Aorta (tissue), 5 donors: ENCODE measurements around the gene ULBP1. TPM values are rescaled to one million over a fixed set of nuclear protein-coding genes. Genes with fewer than 3 reads are reported as not detected.
"Not testable (repeated sequence)": the region's sequence is repeated elsewhere in the genome, so short reads cannot be mapped to it uniquely, and the experiment has no call there.

Experiments used
- ATAC-seq: fragments of 200-7000 bp; cut with Tn5 transposase; one replicate; pipeline ENCODE4 v1.9.1; 2022; ENCODE audit warnings: moderate library complexity; ENCODE audit not compliant: low FRiP score
- DNase-seq, 2 donors: peaks; one replicate each; pipeline ENCODE4 v3.0.0-alpha.2; 2020
- H3K27ac ChIP-seq, 2 donors: one replicate each; pipeline ENCODE4 v1.5.1; 2013; ENCODE audit warnings: low read length in 2 of 2, mild to moderate bottlenecking in 2 of 2, moderate library complexity in 2 of 2, control low read depth in 1 of 2, inconsistent platforms in 1 of 2, low read depth in 1 of 2
- H3K27me3 ChIP-seq, 2 donors: one replicate each; pipeline ENCODE4 v1.6.1; 2013; ENCODE audit warnings: control low read depth in 1 of 2, low read length in 1 of 2, mild to moderate bottlenecking in 1 of 2, moderate library complexity in 1 of 2; ENCODE audit not compliant: insufficient read depth in 2 of 2, control insufficient read depth in 1 of 2
- H3K36me3 ChIP-seq, 2 donors: one replicate each; pipeline ENCODE4 v1.6.1; 2013; ENCODE audit warnings: control low read depth in 1 of 2, low read length in 1 of 2, mild to moderate bottlenecking in 1 of 2; ENCODE audit not compliant: insufficient read depth in 2 of 2, control insufficient read depth in 1 of 2
- H3K4me1 ChIP-seq, 2 donors: one replicate each; pipeline ENCODE4 v1.6.1; 2013; ENCODE audit warnings: low read length in 2 of 2, control low read depth in 1 of 2, mild to moderate bottlenecking in 1 of 2, moderate library complexity in 1 of 2; ENCODE audit not compliant: insufficient read depth in 2 of 2, control insufficient read depth in 1 of 2
- H3K4me3 ChIP-seq, 2 donors: one replicate each; pipeline ENCODE4 v1.5.1; 2013; ENCODE audit warnings: low read length in 2 of 2, control low read depth in 1 of 2, mild to moderate bottlenecking in 1 of 2
- H3K9me3 ChIP-seq: one replicate; pipeline ENCODE4 v1.6.1; 2013; ENCODE audit warnings: mild to moderate bottlenecking, low read length; ENCODE audit not compliant: control insufficient read depth
- WGBS, 2 donors: extraction: QIAGEN DNeasy Blood & Tissue Kit; methylation state at CpG; one replicate each; pipeline ENCODE4 v1.1.7; 2013; 5-methylcytosine and 5-hydroxymethylcytosine counted together
- intact Hi-C, 2 donors: fragments of 100-400 bp; cut with DNase I; formaldehyde crosslinking; loops; one replicate each; pipeline versions ENCODE4 v1.14.2 to v1.15.0; 2022
- polyA plus RNA-seq, 2 donors: library from polyadenylated mRNA; stranded (reverse); fragments of 200-250 nt; gene quantifications; one replicate each; pipeline ENCODE4 v1.2.3, GENCODE V29; 2013
- total RNA-seq, 2 donors: library from RNA; stranded (reverse); fragmentation: NEBNext Ultra II Directional; extraction: Animal tissue kit (Norgen Biotek cat#: 25700); gene quantifications; one replicate each; pipeline ENCODE4 v1.2.1, GENCODE V29; 2021
- donor health status: healthy with polysubstance abuse.
- donor health status: Bipolar disorder and iron deficiency.
- donor health status: DM: no; HTN: no; CAD: no.
- donor health status: DM: no; HTN: no; CAD: no.
- donor health status: DM: yes; HTN: yes; CAD: no.

The ULBP1 gene
- total and polyA plus RNA-seq, 4 donors, result 0.13 to 0.38 TPM; not detected in 2

GRCh38 chr6:149922091-149922490 is 41.7 kb upstream of the ULBP1 start:
- not testable (repeated sequence) for H3K9me3 ChIP-seq, H3K27me3 ChIP-seq, H3K36me3 ChIP-seq, ATAC-seq, H3K27ac ChIP-seq, H3K4me1 ChIP-seq, H3K4me3 ChIP-seq
- peak; percentile 41 to 46 for DNase-seq
- 77 to 79% methylated on average over 5 of the region's 5 CpGs for WGBS, 2 donors
- intact Hi-C loops, result loop anchor here in 1 of 2 donors (10.0 kb wide), 1 partner anchor 357 kb away; the partner anchor contains the start of gene GINM1

DNA sequence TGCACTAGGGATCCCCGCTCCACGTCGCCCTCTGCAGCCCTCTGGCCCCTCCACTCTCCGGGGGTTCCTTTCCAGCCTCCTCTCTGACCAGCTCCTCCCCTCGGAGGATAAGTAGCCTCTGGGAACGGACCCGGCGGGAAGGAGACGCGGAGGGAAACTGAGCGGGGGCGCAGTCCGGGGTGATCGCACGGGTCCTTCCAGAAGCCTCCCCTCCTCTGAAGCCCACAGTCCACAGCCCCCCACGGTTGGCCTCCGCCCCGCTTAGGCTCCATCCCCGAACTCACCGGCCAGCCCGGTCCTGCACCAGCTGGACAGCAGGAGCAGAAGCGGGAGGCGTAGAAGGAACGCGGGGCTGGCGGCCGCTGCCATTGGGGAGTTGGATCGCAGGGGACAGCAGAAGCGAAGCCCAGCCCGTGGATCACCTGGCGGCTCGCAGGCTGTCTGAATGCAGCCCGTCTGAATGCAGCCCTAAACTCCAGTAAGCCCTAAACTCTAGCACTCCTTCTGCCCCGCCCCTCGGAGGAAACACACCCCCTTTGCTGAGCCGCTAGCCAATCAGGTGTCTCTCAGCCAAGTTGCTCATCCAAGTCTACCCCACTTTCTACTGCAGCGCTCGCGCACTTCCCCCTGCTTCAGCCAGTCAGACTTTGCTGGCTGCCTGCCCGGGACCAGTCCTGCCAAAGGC is 41.0 kb upstream of the ULBP1 start, which contains the start of gene RAET1G:
Gene RAET1G, minus strand, starts transcription at position 480 of the 685 bp plus-strand sequence. Its CDS starts 111 bp downstream, at position 369.
- intact Hi-C loops, result loop anchor here in 1 of 2 donors (10.0 kb wide), 1 partner anchor 358 kb away; the partner anchor contains the start of gene GINM1
- H3K36me3 ChIP-seq, result no peaks in the 10 kb centered on the region
- H3K27me3 ChIP-seq, result no peaks in the 10 kb centered on the region
- WGBS, 2 donors, result 1% methylated on average over 35 to 40 of the region's 40 CpGs
- no peaks in the 10 kb centered on the region for H3K9me3 ChIP-seq
- peak within 1 kb of the TSS; percentile 6 to 47 for H3K4me3 ChIP-seq
- H3K27ac ChIP-seq, result no peak within 1 kb of the TSS
- ATAC-seq, result peak; percentile 89
- no peaks in the 10 kb centered on the region for H3K4me1 ChIP-seq
- DNase-seq, result peak; percentile 95 to 96

GRCh38 chr6:149923327-149923986 is 40.3 kb upstream of the ULBP1 start:
- intact Hi-C loops, result loop anchor here in 1 of 2 donors (10.0 kb wide), 1 partner anchor 359 kb away; the partner anchor contains the start of gene GINM1
- Histone ChIP-seq H3K9me3 (no peaks in the 10 kb centered on the region), H3K36me3 (no peaks in the 10 kb centered on the region), H3K27ac (no peak overlapping the region), H3K4me1 (no peaks in the 10 kb centered on the region), H3K4me3 (peak overlapping the region; percentile 6 to 47), H3K27me3 (no peaks in the 10 kb centered on the region)
- WGBS, 2 donors, result 25 to 29% methylated on average over 33 of the region's 33 CpGs
- peak; percentile 27 to 55 for DNase-seq
- ATAC-seq, result no peak

DNA sequence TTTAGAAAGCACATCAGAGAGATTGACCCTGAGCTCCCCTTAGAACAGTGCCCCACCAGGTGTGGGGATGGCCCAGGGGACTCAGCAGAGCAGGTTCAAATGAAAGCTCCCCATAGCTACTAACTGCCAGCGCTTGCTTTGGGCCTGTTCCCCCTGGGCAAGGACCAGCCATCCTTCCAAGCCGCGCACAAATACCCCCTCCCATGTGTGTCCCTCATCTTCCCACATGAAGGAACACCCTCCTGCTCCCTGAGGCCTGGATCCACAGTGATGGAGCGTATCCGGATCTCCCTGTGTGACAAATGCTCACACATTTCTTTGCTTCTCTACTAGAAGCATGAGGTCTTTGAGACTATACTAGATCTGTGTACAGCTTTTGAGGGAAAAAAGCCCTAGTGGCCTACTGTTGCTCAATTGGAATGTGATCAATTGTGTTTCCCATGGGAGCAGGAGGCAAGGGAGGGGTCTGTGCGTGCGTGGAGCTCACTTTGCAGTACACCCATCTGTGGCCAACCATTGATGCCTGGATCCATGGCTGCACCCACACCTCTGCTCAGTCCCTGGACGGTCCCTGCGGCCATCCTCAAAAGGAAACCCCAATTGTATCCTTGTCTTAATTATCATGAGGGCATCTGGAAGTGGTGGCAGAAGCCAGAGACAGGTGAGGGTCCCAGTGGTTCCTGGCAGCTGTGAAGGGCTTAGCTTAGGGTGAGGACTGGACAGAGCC is 39.4 kb upstream of the ULBP1 start:
- H3K36me3 ChIP-seq, result no peaks in the 10 kb centered on the region
- 80 to 83% methylated on average over 9 of the region's 9 CpGs for WGBS, 2 donors
- intact Hi-C loops, result loop anchor here in 1 of 2 donors (10.0 kb wide), 1 partner anchor 360 kb away; the partner anchor contains the start of gene GINM1
- H3K27ac ChIP-seq, result no peak overlapping the region
- DNase-seq, result peak; percentile 36 to 42
- H3K4me1 ChIP-seq, result no peaks in the 10 kb centered on the region
- H3K27me3 ChIP-seq, result no peaks in the 10 kb centered on the region
- H3K9me3 ChIP-seq, result no peaks in the 10 kb centered on the region
- no peak overlapping the region for H3K4me3 ChIP-seq
- no peak for ATAC-seq

DNA sequence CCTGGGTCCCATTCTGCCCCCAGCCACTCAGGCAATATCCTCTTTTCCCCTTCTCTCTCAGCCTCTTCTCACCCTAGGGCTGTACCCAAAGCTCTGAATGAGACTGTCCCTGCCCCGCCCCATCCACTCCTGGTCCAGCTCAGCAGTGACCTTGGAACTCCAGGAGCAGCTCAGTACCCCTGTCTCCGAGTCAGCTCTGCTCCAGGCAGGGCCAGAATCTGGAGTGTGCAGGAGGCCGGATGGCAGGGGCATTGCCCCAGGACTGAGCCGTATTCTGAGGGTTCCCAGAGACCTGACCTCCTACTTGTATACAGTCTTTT is 38.9 kb upstream of the ULBP1 start:
- H3K4me1 ChIP-seq, result no peaks in the 10 kb centered on the region
- no peaks in the 10 kb centered on the region for H3K36me3 ChIP-seq
- no peak overlapping the region for H3K4me3 ChIP-seq
- ATAC-seq, result peak; percentile 9
- H3K27ac ChIP-seq, result no peak overlapping the region
- 89 to 95% methylated on average over 4 of the region's 4 CpGs for WGBS, 2 donors
- intact Hi-C loops, result loop anchor here in 1 of 2 donors (10.0 kb wide), 1 partner anchor 360 kb away; the partner anchor contains the start of gene GINM1
- no peaks in the 10 kb centered on the region for H3K27me3 ChIP-seq
- H3K9me3 ChIP-seq, result no peaks in the 10 kb centered on the region
- DNase-seq, result peak in 1 of 2 donors; percentile 37

DNA sequence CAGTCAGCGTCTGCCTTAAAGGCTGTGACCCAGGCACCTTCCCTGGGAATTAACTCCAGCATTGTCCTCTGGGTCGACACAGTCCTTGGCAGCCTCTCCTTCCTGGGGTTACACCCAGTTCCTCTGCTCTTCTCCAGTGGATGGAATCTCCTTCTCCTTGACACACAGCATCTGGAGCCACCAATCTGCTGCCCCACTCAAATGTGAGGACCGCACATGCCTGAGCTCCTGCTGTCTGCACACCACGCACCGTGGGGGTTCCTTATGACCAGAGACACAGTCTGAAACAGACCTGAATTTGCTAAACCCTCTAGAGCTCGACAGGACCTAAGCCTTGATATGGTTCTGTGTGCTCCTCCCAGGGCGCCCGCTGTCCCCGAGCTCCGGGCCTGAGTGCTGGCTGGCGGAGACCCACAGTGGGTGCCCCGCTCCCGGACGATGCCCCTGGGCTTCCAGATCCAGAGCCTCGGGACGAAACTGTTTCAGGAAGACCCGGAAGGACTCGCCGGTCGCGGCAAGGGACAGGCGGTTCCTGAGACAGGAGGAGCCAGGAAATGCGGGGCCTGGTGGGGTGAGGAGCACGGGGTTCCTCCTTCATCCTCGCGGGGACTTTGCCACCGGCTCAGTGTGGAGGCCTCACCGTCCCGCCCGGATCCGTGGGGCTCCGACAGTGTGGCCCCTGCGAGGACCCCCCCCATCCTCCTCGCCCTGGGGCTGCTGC is 38.3 kb upstream of the ULBP1 start:
- no peaks in the 10 kb centered on the region for H3K27me3 ChIP-seq
- 11 to 16% methylated on average over 26 to 34 of the region's 34 CpGs for WGBS, 2 donors
- no peaks in the 10 kb centered on the region for H3K36me3 ChIP-seq
- peak in 1 of 2 donors; percentile 62 for DNase-seq
- peak overlapping the region; percentile 0 to 36 for H3K4me3 ChIP-seq
- intact Hi-C loops, result loop anchor here in 1 of 2 donors (10.0 kb wide), 1 partner anchor 361 kb away; the partner anchor contains the start of gene GINM1
- no peak overlapping the region for H3K27ac ChIP-seq
- H3K4me1 ChIP-seq, result no peaks in the 10 kb centered on the region
- H3K9me3 ChIP-seq, result no peaks in the 10 kb centered on the region
- peak; percentile 49 for ATAC-seq

DNA sequence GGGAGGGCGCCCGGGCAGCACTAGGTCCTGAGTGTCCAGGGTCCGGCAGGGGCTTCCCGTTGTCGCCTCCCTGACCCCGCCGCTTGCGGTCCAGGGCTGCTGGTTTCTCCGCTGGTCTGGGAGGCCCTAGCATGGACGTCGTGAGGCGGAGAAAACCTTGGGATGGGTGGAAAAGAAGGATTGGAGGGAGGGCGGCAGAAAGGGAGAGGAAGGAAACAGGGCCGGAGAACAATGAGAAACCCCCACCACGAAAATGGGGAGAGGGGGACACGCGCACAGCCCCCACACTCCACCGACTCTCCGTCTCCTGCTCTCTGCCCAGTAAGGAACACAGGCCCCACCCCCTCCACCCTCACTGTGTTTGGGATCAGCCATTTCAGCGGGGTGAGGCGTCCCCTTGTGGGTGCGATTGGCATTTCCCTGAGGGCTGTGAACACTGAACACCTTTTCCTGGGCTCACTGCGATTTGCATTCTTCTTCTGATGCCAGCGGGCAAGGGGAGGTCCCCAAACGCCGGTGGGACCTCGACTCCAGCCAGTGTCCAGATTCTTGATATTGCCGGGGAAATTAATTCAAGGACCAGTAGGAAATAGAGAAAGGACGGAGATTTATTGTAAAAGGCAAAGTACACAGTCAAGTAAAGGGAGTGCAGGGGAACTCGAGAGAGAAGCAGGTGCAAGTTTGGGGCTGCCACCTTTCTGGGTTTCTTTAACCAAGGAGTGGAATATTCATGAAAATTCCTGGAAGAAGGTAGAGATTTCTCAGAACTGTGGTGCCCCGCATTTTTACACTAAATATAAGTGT is 37.6 kb upstream of the ULBP1 start:
- H3K27ac ChIP-seq, result no peak overlapping the region
- H3K4me3 ChIP-seq, result peak overlapping the region; percentile 0 to 36
- DNase-seq (peak; percentile 94 to 97), ATAC-seq (peak; percentile 93)
- H3K36me3 ChIP-seq, result no peaks in the 10 kb centered on the region
- no peaks in the 10 kb centered on the region for H3K9me3 ChIP-seq
- H3K27me3 ChIP-seq, result no peaks in the 10 kb centered on the region
- 3% methylated on average over 31 of the region's 31 CpGs for WGBS, 2 donors
- intact Hi-C loops, result loop anchor here (1.0 to 10.0 kb wide), 3 partner anchors 91 to 361 kb away; partner anchors contain the start of gene GINM1 (in 1 of the 2)
- no peaks in the 10 kb centered on the region for H3K4me1 ChIP-seq
